ENCODE results near the gene GAK. TPM values are rescaled to one million over a fixed set of nuclear protein-coding genes. Genes with fewer than 3 reads are reported as not detected.

The GAK gene
- total RNA-seq, 2 donors from 2014 or later: 104 to 121 TPM

GRCh38 chr4:917466-917865, 14.7 kb downstream of the GAK start:
- no peaks in the 10 kb centered on the region for H3K9me3 Mint-ChIP-seq
- H3K27me3 Mint-ChIP-seq (ENCODE audit: insufficient read depth): no peaks in the 10 kb centered on the region
- H3K4me1 Mint-ChIP-seq: peaks cover 10% of the 10 kb centered on the region
- Histone ChIP-seq H3K27ac (ENCODE audit: low read depth, low read length) (no peak overlapping the region), H3K9me3 (ENCODE audit: control insufficient read depth, low read length) (peaks cover 3% of the 10 kb centered on the region), H3K36me3 (ENCODE audit: control insufficient read depth, insufficient read depth, low read length) (peaks cover 7% of the 10 kb centered on the region), H3K27me3 (ENCODE audit: control insufficient read depth, insufficient read depth, low read length, poor library complexity, severe bottlenecking) (no peaks in the 10 kb centered on the region), H3K4me3 (ENCODE audit: low read length) (no peak overlapping the region), H3K4me1 (ENCODE audit: control insufficient read depth, insufficient read depth, low read length) (no peaks in the 10 kb centered on the region), H3K9ac (ENCODE audit: extremely low read depth, low read length, poor library complexity, severe bottlenecking) (no peak overlapping the region)
- no peak overlapping the region for H3K4me3 Mint-ChIP-seq
- H3K36me3 Mint-ChIP-seq (ENCODE audit: low read depth): peaks cover 9% of the 10 kb centered on the region
- WGBS, 2 experiments (ENCODE audit: insufficient coverage in 1 of 2, insufficient read length in 1 of 2): 93% methylated on average over 7 of the region's 7 CpGs; no CpG with 5 or more reads in 1 of the 2 experiments
- no peak for DNase-seq
- no peak for TF ChIP-seq CTCF (conservative IDR thresholded peaks at IDR 0.05)
- H3K27ac Mint-ChIP-seq: no peak overlapping the region

GRCh38 chr4:915595-915994, 16.5 kb downstream of the GAK start:
- Histone ChIP-seq H3K27ac (ENCODE audit: low read depth, low read length) (no peak overlapping the region), H3K4me3 (ENCODE audit: low read length) (no peak overlapping the region), H3K27me3 (ENCODE audit: control insufficient read depth, insufficient read depth, low read length, poor library complexity, severe bottlenecking) (no peaks in the 10 kb centered on the region), H3K9me3 (ENCODE audit: control insufficient read depth, low read length) (peaks cover 3% of the 10 kb centered on the region), H3K4me1 (ENCODE audit: control insufficient read depth, insufficient read depth, low read length) (no peaks in the 10 kb centered on the region), H3K9ac (ENCODE audit: extremely low read depth, low read length, poor library complexity, severe bottlenecking) (no peak overlapping the region), H3K36me3 (ENCODE audit: control insufficient read depth, insufficient read depth, low read length) (peaks cover 13% of the 10 kb centered on the region)
- peak; percentile 61 for DNase-seq
- 72 to 74% methylated on average over 8 of the region's 8 CpGs for WGBS, 2 experiments (ENCODE audit: insufficient coverage in 1 of 2, insufficient read length in 1 of 2)
- no peak for TF ChIP-seq CTCF (conservative IDR thresholded peaks at IDR 0.05)
- Mint-ChIP-seq H3K9me3 (no peaks in the 10 kb centered on the region), H3K27me3 (ENCODE audit: insufficient read depth) (no peaks in the 10 kb centered on the region), H3K27ac (peak overlapping the region; percentile 65), H3K4me1 (peaks cover 10% of the 10 kb centered on the region), H3K36me3 (ENCODE audit: low read depth) (peaks cover 15% of the 10 kb centered on the region), H3K4me3 (no peak overlapping the region)

GRCh38 chr4:915041-915474, 17.1 kb downstream of the GAK start:
- no peak for DNase-seq
- Histone ChIP-seq H3K27ac (ENCODE audit: low read depth, low read length) (no peak overlapping the region), H3K36me3 (ENCODE audit: control insufficient read depth, insufficient read depth, low read length) (peaks cover 13% of the 10 kb centered on the region), H3K9ac (ENCODE audit: extremely low read depth, low read length, poor library complexity, severe bottlenecking) (no peak overlapping the region), H3K4me3 (ENCODE audit: low read length) (no peak overlapping the region), H3K4me1 (ENCODE audit: control insufficient read depth, insufficient read depth, low read length) (no peaks in the 10 kb centered on the region), H3K9me3 (ENCODE audit: control insufficient read depth, low read length) (peaks cover 3% of the 10 kb centered on the region), H3K27me3 (ENCODE audit: control insufficient read depth, insufficient read depth, low read length, poor library complexity, severe bottlenecking) (no peaks in the 10 kb centered on the region)
- H3K9me3 Mint-ChIP-seq: no peaks in the 10 kb centered on the region
- H3K27ac Mint-ChIP-seq: peak overlapping the region; percentile 65
- H3K27me3 Mint-ChIP-seq (ENCODE audit: insufficient read depth): no peaks in the 10 kb centered on the region
- peaks cover 13% of the 10 kb centered on the region for H3K36me3 Mint-ChIP-seq (ENCODE audit: low read depth)
- WGBS, 2 experiments (ENCODE audit: insufficient coverage in 1 of 2, insufficient read length in 1 of 2): 93% methylated on average over 20 of the region's 20 CpGs; no CpG with 5 or more reads in 1 of the 2 experiments
- H3K4me3 Mint-ChIP-seq: no peak overlapping the region
- no peak for TF ChIP-seq CTCF (conservative IDR thresholded peaks at IDR 0.05)
- peaks cover 10% of the 10 kb centered on the region for H3K4me1 Mint-ChIP-seq
